Large intestine (tissue), 3 donors: ENCODE data around the gene UBE2Q1. TPM values are rescaled to one million over a fixed set of nuclear protein-coding genes. Genes with fewer than 3 reads are reported as not detected.

Source experiments
- DNase-seq, 2 donors: peaks; one replicate each; pipeline versions ENCODE4 v3.0.0 to v3.0.0-alpha.2; 2013
- H3K27ac ChIP-seq: one replicate; pipeline ENCODE4 v1.5.1; 2013; ENCODE audit warnings: low read length
- H3K27me3 ChIP-seq: 2 replicates; pipeline ENCODE4 v1.6.1; 2013; ENCODE audit warnings: low read length; ENCODE audit not compliant: control insufficient read depth, insufficient read depth
- H3K36me3 ChIP-seq: 2 replicates; pipeline ENCODE4 v1.6.1; 2013; ENCODE audit warnings: low read length; ENCODE audit not compliant: control insufficient read depth, insufficient read depth
- H3K4me1 ChIP-seq: one replicate; pipeline ENCODE4 v1.6.1; 2013; ENCODE audit warnings: low read length; ENCODE audit not compliant: control insufficient read depth, insufficient read depth
- H3K4me3 ChIP-seq: one replicate; pipeline ENCODE4 v1.5.1; 2013; ENCODE audit warnings: low read length
- H3K9me3 ChIP-seq: one replicate; pipeline ENCODE4 v1.6.1; 2013; ENCODE audit warnings: mild to moderate bottlenecking, low read depth, low read length, moderate library complexity; ENCODE audit not compliant: control insufficient read depth
- WGBS: methylation state at CpG from one replicate; pipeline ENCODE4 v1.1.5; 2013; ENCODE audit warnings: low lambda C conversion rate; ENCODE audit not compliant: insufficient coverage; 5-methylcytosine and 5-hydroxymethylcytosine counted together
- polyA plus RNA-seq: library from polyadenylated mRNA; unstranded; fragments of 120-200 nt; gene quantifications from one replicate; pipeline ENCODE4 v1.2.1, GENCODE V29; 2013

Gene UBE2Q1
- polyA plus RNA-seq, 1 donor: 69.9 TPM

- Histone ChIP-seq H3K27me3 (peaks cover 75% of the 10 kb centered on the region), H3K4me1 (no peaks in the 10 kb centered on the region), H3K4me3 (no peak overlapping the region), H3K27ac (no peak overlapping the region), H3K9me3 (peaks cover 13% of the 10 kb centered on the region), H3K36me3 (no peaks in the 10 kb centered on the region)
- no peak for DNase-seq
- 79% methylated on average over 3 of the region's 5 CpGs for WGBS
These were observed 54.6 kb downstream of the UBE2Q1 start for GRCh38 chr1:154503898-154504297.

GRCh38 chr1:154502744-154503115 is 55.7 kb downstream of the UBE2Q1 start:
- DNase-seq: no peak
- Histone ChIP-seq H3K4me3 (no peak overlapping the region), H3K27ac (no peak overlapping the region), H3K4me1 (no peaks in the 10 kb centered on the region), H3K27me3 (peaks cover 73% of the 10 kb centered on the region), H3K36me3 (no peaks in the 10 kb centered on the region), H3K9me3 (peaks cover 13% of the 10 kb centered on the region)
- WGBS: no CpG with 5 or more reads among the region's 43 CpGs

- Histone ChIP-seq H3K27ac (no peak within 1 kb of the TSS), H3K36me3 (no peaks in the 10 kb centered on the region), H3K9me3 (peaks cover 13% of the 10 kb centered on the region), H3K4me3 (peak within 1 kb of the TSS; percentile 18), H3K4me1 (peaks cover under 1% of the 10 kb centered on the region), H3K27me3 (peaks cover 68% of the 10 kb centered on the region)
- DNase-seq: peak in 1 of 2 donors; percentile 25
- WGBS: no CpG with 5 or more reads among the region's 90 CpGs
These were observed 56.3 kb downstream of the UBE2Q1 start, which contains the start of the genes SHE and TDRD10 for GRCh38 chr1:154502066-154502743. Gene SHE, minus strand, starts transcription at chr1:154502412. Its CDS starts 386 bp downstream, at chr1:154502026. Gene TDRD10, plus strand, starts transcription at chr1:154502219. Its CDS starts 4,685 bp downstream, at chr1:154506904.

GRCh38 chr1:154501423-154502065 is 56.9 kb downstream of the UBE2Q1 start:
- H3K27me3 ChIP-seq: peaks cover 66% of the 10 kb centered on the region
- peaks cover 2% of the 10 kb centered on the region for H3K4me1 ChIP-seq
- no peaks in the 10 kb centered on the region for H3K36me3 ChIP-seq
- no peak overlapping the region for H3K27ac ChIP-seq
- peaks cover 13% of the 10 kb centered on the region for H3K9me3 ChIP-seq
- no CpG with 5 or more reads among the region's 54 CpGs for WGBS
- peak in 1 of 2 donors; percentile 18 for DNase-seq
- H3K4me3 ChIP-seq: peak overlapping the region; percentile 18

GRCh38 chr1:154500533-154500932 is 57.9 kb downstream of the UBE2Q1 start:
- H3K27me3 ChIP-seq: peaks cover 60% of the 10 kb centered on the region
- peak overlapping the region; percentile 18 for H3K4me3 ChIP-seq
- no peak overlapping the region for H3K27ac ChIP-seq

GRCh38 chr1:154499446-154499845 is 59.0 kb downstream of the UBE2Q1 start:
- DNase-seq: no peak
- Histone ChIP-seq H3K27me3 (peaks cover 56% of the 10 kb centered on the region), H3K4me1 (peaks cover 2% of the 10 kb centered on the region), H3K27ac (no peak overlapping the region), H3K4me3 (no peak overlapping the region), H3K9me3 (peaks cover 13% of the 10 kb centered on the region), H3K36me3 (no peaks in the 10 kb centered on the region)
- no CpG with 5 or more reads among the region's 1 CpG for WGBS

More at GRCh38 chr1:154500533-154500932, 57.9 kb downstream of the UBE2Q1 start:
- H3K36me3 ChIP-seq: no peaks in the 10 kb centered on the region
- H3K9me3 ChIP-seq: peaks cover 13% of the 10 kb centered on the region
- H3K4me1 ChIP-seq: peaks cover 2% of the 10 kb centered on the region
- WGBS: 45% methylated on average over 2 of the region's 8 CpGs
- no peak for DNase-seq

Other genes starting within 250 kb of the UBE2Q1 start
- 11.1 TPM for gene AQP10, start 237.6 kb downstream of the UBE2Q1 start, polyA plus RNA-seq
- gene ATP8B2, start 233.1 kb downstream of the UBE2Q1 start, polyA plus RNA-seq: 10.9 TPM
- 4.1 TPM for gene IL6R, start 153.3 kb downstream of the UBE2Q1 start, polyA plus RNA-seq
- 1.8 TPM for gene TDRD10, start 56.4 kb downstream of the UBE2Q1 start, polyA plus RNA-seq
- 6.1 TPM for gene SHE, start 56.2 kb downstream of the UBE2Q1 start, polyA plus RNA-seq
- gene CHRNB2, start 9.1 kb upstream of the UBE2Q1 start, polyA plus RNA-seq: 1.7 TPM
- 123 TPM for gene ADAR, start 49.5 kb upstream of the UBE2Q1 start, polyA plus RNA-seq